NCI-H2107 (cell line): ENCODE measurements around the gene TAS2R19.
"Not testable (repeated sequence)": the region's sequence is repeated elsewhere in the genome, so short reads cannot be mapped to it uniquely, and the experiment has no call there.

ENCODE experiments used
- DNase-seq: peaks from one replicate; lab custom pipeline; 2025; lab: John Stamatoyannopoulos, UW

The TAS2R19 gene

DNA sequence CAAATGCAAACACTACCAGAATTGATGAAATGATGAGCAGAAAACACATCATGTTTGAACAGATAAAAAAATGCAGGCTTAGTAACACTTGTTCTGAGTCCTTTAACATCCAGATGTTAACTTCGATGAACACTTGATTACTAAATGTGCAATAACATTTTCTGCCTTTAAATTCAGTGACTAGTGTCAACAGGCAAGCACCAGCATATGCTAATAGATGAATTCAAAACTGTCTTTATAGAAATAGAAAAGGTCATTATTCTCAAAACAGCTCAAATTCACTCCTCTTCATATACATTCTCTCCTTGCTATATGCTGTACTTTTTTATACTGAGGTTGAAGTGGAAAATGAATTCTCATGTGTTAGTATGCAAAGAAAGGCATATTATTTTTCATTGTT lies at the start of gene TAS2R19:
Gene TAS2R19 (minus strand): TSS at position 101 of the 400 bp plus-strand sequence. CDS start 49 bp downstream, at position 52.
- no peak for DNase-seq

DNA sequence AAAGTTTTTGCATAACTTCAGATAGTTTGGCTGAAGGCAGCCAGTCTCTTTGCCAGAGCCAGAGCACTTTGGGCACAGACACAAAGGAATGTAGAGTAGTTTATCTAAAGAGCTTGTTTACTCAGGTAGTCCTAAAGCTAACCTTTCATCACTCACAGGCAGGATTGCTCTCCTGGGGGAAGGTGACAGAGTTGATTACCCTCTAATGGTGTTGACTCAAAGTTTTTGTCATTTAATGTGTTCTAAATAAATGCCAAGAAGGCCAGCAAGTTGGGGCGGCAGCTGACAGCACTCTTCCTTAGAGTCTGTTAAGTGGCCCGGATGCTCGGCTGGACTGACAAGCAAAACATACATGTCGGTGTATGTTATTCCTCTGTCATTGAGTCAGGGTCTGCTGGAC lies 49.0 kb upstream of the TAS2R19 start:
- DNase-seq, result no peak

DNA sequence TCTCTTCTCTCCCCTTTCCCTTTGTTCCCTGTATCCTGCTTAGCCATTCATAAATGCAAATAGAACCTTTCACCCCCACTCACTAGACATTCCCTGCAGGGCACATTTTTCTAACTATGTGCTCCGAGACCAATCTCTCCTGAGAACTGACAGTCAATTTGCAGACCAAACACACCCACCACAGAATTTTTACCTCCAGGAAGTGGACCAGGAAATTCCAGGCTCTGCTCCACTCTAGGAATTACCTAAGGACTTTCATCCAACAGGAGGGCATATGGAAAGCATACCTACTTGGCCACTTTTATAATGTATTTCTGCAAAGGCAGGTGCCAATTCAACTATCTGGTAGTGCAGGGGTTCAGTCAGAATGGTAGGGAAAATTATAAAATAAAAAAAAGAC lies 48.6 kb upstream of the TAS2R19 start:
- no peak for DNase-seq

GRCh38 chr12:11069854-11070365 lies 47.5 kb upstream of the TAS2R19 start:
- DNase-seq, result no peak

GRCh38 chr12:11067514-11067913 lies 45.1 kb upstream of the TAS2R19 start:
- DNase-seq, result no peak

GRCh38 chr12:11062194-11062593 lies 39.8 kb upstream of the TAS2R19 start, which contains the start of gene TAS2R46:
TAS2R46 (minus strand) TSS chr12:11062294; CDS start chr12:11062294, 0 bp downstream.
- DNase-seq, result not testable (repeated sequence)

- DNase-seq, result no peak
Observed at GRCh38 chr12:11059784-11060183, 37.4 kb upstream of the TAS2R19 start.

GRCh38 chr12:11059041-11059440 lies 36.6 kb upstream of the TAS2R19 start:
- no peak for DNase-seq

- no peak for DNase-seq
Observed at GRCh38 chr12:11055306-11055705, 32.9 kb upstream of the TAS2R19 start.

GRCh38 chr12:11049806-11050531 lies 27.5 kb upstream of the TAS2R19 start:
- DNase-seq, result not testable (repeated sequence)

DNA sequence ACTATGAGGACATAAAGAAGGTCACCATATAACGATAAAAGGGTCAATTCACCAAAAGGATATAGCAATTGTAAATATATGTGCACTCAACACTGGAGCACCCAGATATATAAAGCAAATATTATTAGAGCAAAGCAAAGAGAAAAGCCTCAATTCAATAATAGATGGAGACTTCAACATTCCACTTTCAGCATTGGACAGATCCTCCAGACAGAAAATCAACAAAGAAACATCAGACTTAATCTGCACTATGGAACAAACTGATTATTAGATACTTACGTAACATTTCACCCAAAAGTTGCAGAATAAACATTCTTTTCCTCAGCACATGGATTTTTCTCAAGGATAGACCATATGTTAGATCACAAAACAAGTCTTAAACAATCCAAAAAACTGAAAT lies 18.9 kb upstream of the TAS2R19 start:
- not testable (repeated sequence) for DNase-seq

GRCh38 chr12:11040162-11040561 lies 17.7 kb upstream of the TAS2R19 start:
- no peak for DNase-seq

- no peak for DNase-seq
Observed at GRCh38 chr12:11039171-11039570, 16.8 kb upstream of the TAS2R19 start.

GRCh38 chr12:11033959-11034358 lies 11.5 kb upstream of the TAS2R19 start:
- DNase-seq, result not testable (repeated sequence)

DNA sequence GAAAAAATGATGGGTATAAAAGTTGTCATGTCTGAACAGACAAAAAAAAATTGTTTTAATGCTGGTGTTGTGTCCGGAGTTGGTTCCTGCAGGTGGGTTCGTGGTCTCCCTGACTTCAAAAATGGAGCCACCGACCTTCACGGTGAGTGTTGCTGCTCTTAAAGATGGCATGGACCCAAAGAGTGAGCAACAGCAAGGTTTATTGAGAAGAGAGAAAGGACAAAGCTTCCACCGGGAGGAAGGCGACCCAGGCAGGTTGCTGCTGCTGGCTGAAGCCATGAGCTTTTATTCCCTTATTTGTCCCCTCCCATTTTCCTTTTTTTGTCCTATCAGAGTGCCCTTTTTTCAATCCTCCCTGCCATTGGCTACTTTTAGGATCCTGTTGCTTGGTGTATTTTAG lies 8.9 kb upstream of the TAS2R19 start, which contains the start of gene TAS2R31:
Gene TAS2R31 (minus strand): TSS at position 101 of the 400 bp plus-strand sequence. CDS start 72 bp downstream, at position 29.
- no peak for DNase-seq

DNA sequence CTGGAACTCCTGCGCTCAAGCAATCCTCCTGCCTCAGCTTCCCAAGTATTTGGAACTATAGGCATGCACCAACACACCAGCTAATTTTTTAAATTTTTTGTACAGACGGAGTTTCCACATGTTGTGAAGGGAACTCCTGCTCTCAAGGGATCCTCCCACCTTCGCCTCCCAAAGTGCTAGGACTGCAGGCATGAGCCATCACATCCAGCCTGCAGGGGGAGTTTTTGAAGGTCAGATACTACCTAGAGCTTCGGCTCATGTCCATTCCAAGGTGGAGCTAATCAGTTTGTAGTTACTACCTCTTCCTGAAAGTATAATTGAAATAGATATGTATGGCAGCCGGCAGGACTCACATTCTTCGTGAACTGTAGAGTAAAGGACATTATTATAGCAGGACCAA lies 3.7 kb upstream of the TAS2R19 start:
- no peak for DNase-seq

GRCh38 chr12:11023387-11023786 lies 967 bp upstream of the TAS2R19 start:
- DNase-seq, result no peak

GRCh38 chr12:11016937-11017336 lies 5.5 kb downstream of the TAS2R19 start:
- no peak for DNase-seq

DNA sequence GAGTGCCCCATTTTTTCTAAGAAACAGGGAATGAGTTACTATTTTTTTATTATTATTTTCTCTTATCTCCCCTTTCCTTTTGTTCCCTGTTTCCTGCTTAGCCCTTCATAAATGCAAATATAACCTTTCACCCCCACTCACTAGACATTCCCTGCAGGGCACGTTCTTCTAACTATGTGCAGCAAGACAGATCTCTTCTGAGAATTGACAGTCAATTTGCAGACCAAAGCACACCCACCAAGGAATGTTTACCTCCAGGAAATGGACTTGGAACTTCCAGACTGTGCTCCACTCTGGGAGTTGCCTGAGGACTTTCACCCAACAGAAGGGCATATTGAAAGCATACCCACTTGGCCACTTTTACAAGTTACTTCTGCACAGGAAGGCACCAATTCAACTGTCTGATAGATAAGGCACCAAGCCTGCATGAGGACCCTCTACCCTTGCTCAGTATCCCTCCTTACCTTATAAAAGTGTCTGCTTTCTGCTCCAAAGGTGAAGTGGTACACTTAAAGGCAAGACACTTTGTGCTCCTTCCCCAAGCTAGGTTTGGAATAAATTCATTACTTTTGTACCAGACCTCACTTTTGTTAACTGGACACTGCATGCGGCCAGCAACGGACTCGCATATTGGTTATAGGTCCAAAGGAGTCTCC lies 6.5 kb downstream of the TAS2R19 start:
- DNase-seq, result no peak

- DNase-seq, result no peak
Observed at GRCh38 chr12:11014234-11014633, 8.2 kb downstream of the TAS2R19 start.

GRCh38 chr12:11007608-11008007 lies 14.8 kb downstream of the TAS2R19 start:
- no peak for DNase-seq

DNA sequence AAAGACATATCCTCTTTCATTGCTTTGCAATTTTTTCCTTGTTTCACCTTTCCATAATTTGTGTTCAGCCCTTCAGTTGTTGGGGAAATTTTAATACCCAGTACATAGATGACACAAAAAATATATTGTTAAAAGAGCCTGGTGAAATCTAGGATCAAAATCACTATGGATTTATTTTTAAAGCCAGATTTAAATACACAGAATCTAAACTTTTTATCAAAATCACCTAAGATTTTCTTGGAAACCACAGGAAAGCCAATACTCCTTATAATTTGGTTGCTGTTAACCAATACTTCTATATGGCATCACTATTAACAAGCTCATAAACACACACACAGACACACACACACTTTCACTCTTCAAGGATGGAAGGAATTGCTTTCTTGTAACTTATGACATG lies 24.2 kb downstream of the TAS2R19 start, which contains the start of gene TAS2R20:
Gene TAS2R20 (minus strand): TSS at position 101 of the 400 bp plus-strand sequence. CDS start 429 bp downstream, outside the sequence.
- no peak for DNase-seq

DNA sequence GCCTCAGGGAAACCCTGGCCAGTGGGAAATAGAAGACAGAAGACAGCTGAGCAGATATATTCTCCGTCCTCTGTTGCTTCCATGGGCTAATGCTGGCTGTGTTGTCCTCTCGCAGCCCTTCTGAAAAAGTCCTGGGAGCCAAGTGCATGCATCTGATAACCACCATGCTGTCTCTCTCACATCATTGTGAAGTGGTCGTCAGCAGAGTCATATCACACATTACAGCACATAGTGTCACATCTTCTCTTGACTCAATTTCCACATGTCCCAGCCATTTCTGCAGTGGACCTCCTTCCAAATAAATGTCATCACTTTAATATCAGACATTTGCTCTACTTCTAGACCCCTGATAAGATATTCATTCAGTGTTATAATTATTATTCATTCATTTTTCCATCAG lies 28.1 kb downstream of the TAS2R19 start:
- no peak for DNase-seq
